ENCODE results near the gene PMCH.

- TF ChIP-seq, protein P1, sequence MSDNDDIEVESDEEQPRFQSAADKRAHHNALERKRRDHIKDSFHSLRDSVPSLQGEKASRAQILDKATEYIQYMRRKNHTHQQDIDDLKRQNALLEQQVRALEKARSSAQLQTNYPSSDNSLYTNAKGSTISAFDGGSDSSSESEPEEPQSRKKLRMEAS (IDR thresholded peaks at IDR 0.05), result no peak
- no peak for TF ChIP-seq POLR2A (IDR thresholded peaks at IDR 0.05; ENCODE audit: control extremely low read depth in 1 of 2, low read depth in 2 of 2, low read length in 2 of 2)
- no peak for TF ChIP-seq TAF1 (IDR thresholded peaks at IDR 0.05; ENCODE audit: low read depth, low read length)
- no peak for TF ChIP-seq USF2 (IDR thresholded peaks at IDR 0.05; ENCODE audit: low read length)
- TF ChIP-seq, protein P2, sequence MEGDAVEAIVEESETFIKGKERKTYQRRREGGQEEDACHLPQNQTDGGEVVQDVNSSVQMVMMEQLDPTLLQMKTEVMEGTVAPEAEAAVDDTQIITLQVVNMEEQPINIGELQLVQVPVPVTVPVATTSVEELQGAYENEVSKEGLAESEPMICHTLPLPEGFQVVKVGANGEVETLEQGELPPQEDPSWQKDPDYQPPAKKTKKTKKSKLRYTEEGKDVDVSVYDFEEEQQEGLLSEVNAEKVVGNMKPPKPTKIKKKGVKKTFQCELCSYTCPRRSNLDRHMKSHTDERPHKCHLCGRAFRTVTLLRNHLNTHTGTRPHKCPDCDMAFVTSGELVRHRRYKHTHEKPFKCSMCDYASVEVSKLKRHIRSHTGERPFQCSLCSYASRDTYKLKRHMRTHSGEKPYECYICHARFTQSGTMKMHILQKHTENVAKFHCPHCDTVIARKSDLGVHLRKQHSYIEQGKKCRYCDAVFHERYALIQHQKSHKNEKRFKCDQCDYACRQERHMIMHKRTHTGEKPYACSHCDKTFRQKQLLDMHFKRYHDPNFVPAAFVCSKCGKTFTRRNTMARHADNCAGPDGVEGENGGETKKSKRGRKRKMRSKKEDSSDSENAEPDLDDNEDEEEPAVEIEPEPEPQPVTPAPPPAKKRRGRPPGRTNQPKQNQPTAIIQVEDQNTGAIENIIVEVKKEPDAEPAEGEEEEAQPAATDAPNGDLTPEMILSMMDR (IDR thresholded peaks at IDR 0.05; ENCODE audit: control extremely low read depth in 1 of 3, insufficient read depth in 1 of 3, low read depth in 1 of 3, low read length in 3 of 3), result no peak
- no peak for TF ChIP-seq BACH1 (IDR thresholded peaks at IDR 0.05; ENCODE audit: low read length)
- TF ChIP-seq SUZ12 (IDR thresholded peaks at IDR 0.05; ENCODE audit: low read length), result no peak
- no peak for TF ChIP-seq SIX5 (IDR thresholded peaks at IDR 0.05; ENCODE audit: low read depth, low read length)
- TF ChIP-seq SP2 (IDR thresholded peaks at IDR 0.05; ENCODE audit: low read length), result no peak
- no peak for TF ChIP-seq BRCA1 (IDR thresholded peaks at IDR 0.05; ENCODE audit: low read depth, low read length)
- no peak for TF ChIP-seq YY1 (IDR thresholded peaks at IDR 0.05; ENCODE audit: low read depth, low read length)
These were observed 34.8 kb upstream of the PMCH start for GRCh38 chr12:102232446-102232845.
